Transverse colon (tissue), 4 donors: ENCODE data around the gene PYROXD2. TPM values are rescaled to one million over a fixed set of nuclear protein-coding genes. Genes with fewer than 3 reads are reported as not detected.
A peak's percentile ranks its signal among the peaks of the same experiment; 100 is the strongest.

Experiments used
- DNase-seq: peaks from one replicate; pipeline ENCODE4 v3.0.0-alpha.2; 2019
- H3K27ac ChIP-seq, 4 donors: fragments of 200-600 bp; sonication (generic); 2 replicates each; pipeline ENCODE4 v1.5.1; 2016 to 2018; ENCODE audit warnings: inconsistent platforms in 4 of 4
- H3K27me3 ChIP-seq: fragments of 200-600 bp; sonication (generic); 2 replicates; pipeline ENCODE4 v1.5.1; 2017; ENCODE audit warnings: inconsistent platforms
- H3K36me3 ChIP-seq, 4 donors: fragments of 200-600 bp; sonication (generic); 2 replicates each; pipeline ENCODE4 v1.5.1; 2017 to 2019; ENCODE audit warnings: inconsistent platforms in 4 of 4
- H3K4me1 ChIP-seq, 4 donors: fragments of 200-600 bp; sonication (generic); 2 replicates each; pipeline ENCODE4 v1.5.1; 2017 to 2020; ENCODE audit warnings: inconsistent platforms in 4 of 4
- H3K4me3 ChIP-seq, 4 donors: fragments of 200-600 bp; sonication (generic); 1 replicate in 1 of 4; 2 replicates in 3 of 4; pipeline versions ENCODE4 v1.5.1 to v1.6.1; 2017 to 2019; ENCODE audit warnings: inconsistent platforms in 4 of 4
- H3K9me3 ChIP-seq, 2 donors: fragments of 200-600 bp; sonication (generic); 2 replicates each; pipeline ENCODE4 v1.5.1; 2017 to 2019; ENCODE audit warnings: inconsistent platforms in 2 of 2
- EP300 ChIP-seq: sonication (generic); formaldehyde crosslinking; IDR thresholded peaks from one replicate; pipeline ENCODE4 v1.6.1; 2017; ENCODE audit warnings: antibody characterized with exemption, low read depth
- POLR2A ChIP-seq: fragments of 450-650 bp; IDR thresholded peaks from one replicate; pipeline ENCODE4 v1.6.1; 2016; ENCODE audit warnings: antibody characterized with exemption, mild to moderate bottlenecking, moderate library complexity
- POLR2AphosphoS5 ChIP-seq, 3 donors: sonication (generic); formaldehyde crosslinking; IDR thresholded peaks; one replicate each; pipeline ENCODE4 v1.6.1; 2016; ENCODE audit warnings: antibody characterized with exemption in 3 of 3
- WGBS, 2 donors: methylation state at CpG; one replicate each; pipeline ENCODE4 v1.1.5; 2018; ENCODE audit warnings: low coverage in 1 of 2; 5-methylcytosine and 5-hydroxymethylcytosine counted together
- in situ Hi-C, 4 donors: fragments of 200-750 bp; cut with MboI; loops; one replicate each; pipeline versions ENCODE4 v1.15.0 to v1.15.1; 2017; ENCODE audit warnings: low sequenced_read_pairs in 3 of 4, low pct_ligation_motif_present in 1 of 4, low pct_unique_long_range_greater_than_20kb in 1 of 4
- intact Hi-C: fragments of 100-400 bp; cut with DNase I; formaldehyde crosslinking; loops from one replicate; pipeline ENCODE4 v1.15.1; 2023; ENCODE audit warnings: low total_unique reads
- total RNA-seq, 4 donors: library from RNA; depleted of rRNA; stranded (reverse); fragments of >200 nt; gene quantifications; one replicate each; pipeline ENCODE4 v1.1.0, GENCODE V29; 2016
- TF ChIP-seq, protein P1 (sequence below), 5 experiments: fragments of 200-600 bp in 3 of 5; fragments of 450-650 bp in 2 of 5; sonication (generic) in 3 of 5; IDR thresholded peaks; 1 replicate in 2 of 5; 2 replicates in 3 of 5; pipeline ENCODE4 v1.5.1; 2016 to 2017; ENCODE audit warnings: antibody characterized with exemption in 5 of 5, inconsistent platforms in 3 of 5, mild to moderate bottlenecking in 2 of 5, moderate library complexity in 1 of 5

Gene PYROXD2
- total RNA-seq, 4 donors from 2014 or later, result 3.0 to 14.9 (median 8.4) TPM

DNA sequence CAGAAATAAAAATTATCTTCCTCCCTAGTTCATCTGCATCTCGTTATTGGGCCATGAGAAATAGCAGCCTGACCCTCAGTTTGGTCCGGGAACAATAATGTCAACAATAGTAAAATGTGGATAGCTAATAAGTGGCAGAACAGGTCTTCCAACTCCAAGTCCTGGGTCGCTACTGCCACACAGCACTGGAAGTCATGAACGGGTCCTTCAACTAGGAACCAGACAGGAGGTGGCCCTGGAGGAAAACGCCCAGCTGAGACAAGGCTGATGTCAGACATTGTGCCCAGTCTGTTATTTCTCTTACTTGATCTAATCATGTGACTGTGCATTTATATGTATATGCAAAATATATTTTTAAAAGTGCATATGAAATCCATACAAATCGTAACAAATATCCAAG, 51.8 kb downstream of the PYROXD2 start:
- Histone ChIP-seq H3K27ac (no peak overlapping the region), H3K36me3 (no peaks in the 10 kb centered on the region), H3K4me3 (no peak overlapping the region), H3K27me3 (no peaks in the 10 kb centered on the region), H3K9me3 (no peaks in the 10 kb centered on the region), H3K4me1 (peaks cover 0 to 4% (median 2%) of the 10 kb centered on the region in 4 donors)
- in situ Hi-C loops, result no loop called here
- intact Hi-C loops, result no loop called here
- 57 to 77% methylated on average over 5 to 6 of the region's 6 CpGs for WGBS, 2 donors
- TF ChIP-seq, protein P1, sequence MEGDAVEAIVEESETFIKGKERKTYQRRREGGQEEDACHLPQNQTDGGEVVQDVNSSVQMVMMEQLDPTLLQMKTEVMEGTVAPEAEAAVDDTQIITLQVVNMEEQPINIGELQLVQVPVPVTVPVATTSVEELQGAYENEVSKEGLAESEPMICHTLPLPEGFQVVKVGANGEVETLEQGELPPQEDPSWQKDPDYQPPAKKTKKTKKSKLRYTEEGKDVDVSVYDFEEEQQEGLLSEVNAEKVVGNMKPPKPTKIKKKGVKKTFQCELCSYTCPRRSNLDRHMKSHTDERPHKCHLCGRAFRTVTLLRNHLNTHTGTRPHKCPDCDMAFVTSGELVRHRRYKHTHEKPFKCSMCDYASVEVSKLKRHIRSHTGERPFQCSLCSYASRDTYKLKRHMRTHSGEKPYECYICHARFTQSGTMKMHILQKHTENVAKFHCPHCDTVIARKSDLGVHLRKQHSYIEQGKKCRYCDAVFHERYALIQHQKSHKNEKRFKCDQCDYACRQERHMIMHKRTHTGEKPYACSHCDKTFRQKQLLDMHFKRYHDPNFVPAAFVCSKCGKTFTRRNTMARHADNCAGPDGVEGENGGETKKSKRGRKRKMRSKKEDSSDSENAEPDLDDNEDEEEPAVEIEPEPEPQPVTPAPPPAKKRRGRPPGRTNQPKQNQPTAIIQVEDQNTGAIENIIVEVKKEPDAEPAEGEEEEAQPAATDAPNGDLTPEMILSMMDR (IDR thresholded peaks at IDR 0.05), result no peak
- no peak for TF ChIP-seq POLR2AphosphoS5 (IDR thresholded peaks at IDR 0.05)
- TF ChIP-seq POLR2A, result no peak
- TF ChIP-seq EP300, result no peak
- no peak for DNase-seq

- Histone ChIP-seq H3K27me3 (no peaks in the 10 kb centered on the region), H3K4me1 (peaks cover 0 to 4% (median 2%) of the 10 kb centered on the region in 4 donors), H3K36me3 (no peaks in the 10 kb centered on the region), H3K9me3 (no peaks in the 10 kb centered on the region), H3K27ac (peak overlapping the region; percentile 37 to 55 (median 46)), H3K4me3 (no peak overlapping the region)
- TF ChIP-seq POLR2AphosphoS5 (IDR thresholded peaks at IDR 0.05) (no peak), EP300 (no peak), POLR2A (no peak)
- TF ChIP-seq, protein P1 (IDR thresholded peaks at IDR 0.05), result no peak
- in situ Hi-C loops, result no loop called here
- peak; percentile 53 for DNase-seq
- intact Hi-C loops, result no loop called here
- WGBS, 2 donors, result 59 to 64% methylated on average over 2 to 15 of the region's 15 CpGs
These were observed 53.6 kb downstream of the PYROXD2 start for GRCh38 chr10:98361131-98362025.

DNA sequence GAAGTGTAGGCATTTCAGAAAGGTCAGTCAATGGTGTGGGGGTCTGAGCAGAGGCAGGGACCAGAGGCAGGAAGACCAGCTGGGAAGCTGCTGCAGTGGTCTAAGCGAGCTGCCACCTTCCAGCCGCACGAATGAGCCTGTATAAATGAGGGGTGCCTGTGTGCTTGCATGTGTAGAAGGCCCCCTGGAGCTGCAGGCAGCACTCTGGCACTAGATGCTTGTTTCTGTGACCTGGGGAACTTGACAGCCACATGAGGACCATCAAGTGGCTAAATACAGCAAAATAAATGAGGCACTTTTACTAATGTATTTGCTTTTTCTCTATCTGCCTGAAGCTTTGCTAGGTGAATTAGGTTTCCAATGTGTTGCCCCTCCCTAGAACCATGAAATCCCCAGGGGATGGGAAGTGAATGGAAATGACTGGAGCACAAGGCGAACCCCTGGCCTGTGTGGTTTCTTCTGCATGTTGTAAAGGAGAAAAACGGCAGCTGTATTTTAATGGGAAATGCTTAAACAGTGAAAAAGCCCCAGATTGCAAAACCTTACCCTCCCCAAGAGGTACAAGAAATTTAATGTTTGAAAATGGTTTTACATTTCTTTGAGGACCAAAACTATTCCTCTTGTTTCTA, 57.7 kb downstream of the PYROXD2 start:
- WGBS, 2 donors, result 70 to 89% methylated on average over 3 to 5 of the region's 5 CpGs
- in situ Hi-C loops, result no loop called here

DNA sequence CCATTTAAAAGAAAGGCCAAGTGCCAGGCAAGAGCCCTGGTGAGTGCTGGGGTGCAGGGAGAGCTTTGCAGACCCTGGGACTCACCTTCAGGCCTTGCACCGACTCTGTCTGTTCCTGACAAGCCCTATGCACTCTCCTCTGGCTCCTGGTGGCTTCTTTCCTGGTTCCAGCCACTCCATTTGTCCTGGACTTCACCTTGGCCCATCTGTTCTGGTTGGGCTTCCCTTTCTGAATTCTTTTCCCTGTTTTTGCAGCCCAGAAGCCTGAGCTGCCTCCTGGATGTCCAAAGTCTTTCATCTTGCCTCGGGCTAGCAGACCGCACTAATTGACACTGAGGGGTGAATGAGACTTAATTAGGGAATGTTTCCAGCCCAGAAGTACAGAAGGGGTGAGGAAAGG, 60.5 kb downstream of the PYROXD2 start:
- H3K4me1 ChIP-seq, result peaks cover 3 to 7% (median 5%) of the 10 kb centered on the region in 4 donors
- H3K9me3 ChIP-seq, result no peaks in the 10 kb centered on the region
- TF ChIP-seq POLR2AphosphoS5 (IDR thresholded peaks at IDR 0.05) (no peak), POLR2A (no peak), EP300 (no peak)
- TF ChIP-seq, protein P1 (IDR thresholded peaks at IDR 0.05), result no peak
- no peaks in the 10 kb centered on the region for H3K27me3 ChIP-seq
- H3K36me3 ChIP-seq, result no peaks in the 10 kb centered on the region
- 91% methylated on average over 3 of the region's 3 CpGs; no CpG with 5 or more reads in 1 of the 2 donors for WGBS, 2 donors
- H3K4me3 ChIP-seq, result no peak overlapping the region
- in situ Hi-C loops, result no loop called here
- no peak overlapping the region for H3K27ac ChIP-seq
- DNase-seq, result no peak
- intact Hi-C loops, result no loop called here

More for the DNA sequence above, 57.7 kb downstream of the PYROXD2 start:
- no peaks in the 10 kb centered on the region for H3K9me3 ChIP-seq
- H3K4me1 ChIP-seq, result peaks cover 0 to 4% (median 2%) of the 10 kb centered on the region in 4 donors
- H3K4me3 ChIP-seq, result no peak overlapping the region
- TF ChIP-seq EP300 (no peak), POLR2A (no peak), POLR2AphosphoS5 (IDR thresholded peaks at IDR 0.05) (no peak)
- TF ChIP-seq, protein P1 (IDR thresholded peaks at IDR 0.05), result no peak
- intact Hi-C loops, result no loop called here
- H3K27ac ChIP-seq, result no peak overlapping the region
- H3K36me3 ChIP-seq, result no peaks in the 10 kb centered on the region
- no peaks in the 10 kb centered on the region for H3K27me3 ChIP-seq
- DNase-seq, result no peak
